ENCODE results near the gene EXOC6B. TPM values are rescaled to one million over a fixed set of nuclear protein-coding genes. Genes with fewer than 3 reads are reported as not detected.

Gene EXOC6B
- total and polyA plus RNA-seq, 12 donors = 16.3 to 243 (median 144) TPM

DNA sequence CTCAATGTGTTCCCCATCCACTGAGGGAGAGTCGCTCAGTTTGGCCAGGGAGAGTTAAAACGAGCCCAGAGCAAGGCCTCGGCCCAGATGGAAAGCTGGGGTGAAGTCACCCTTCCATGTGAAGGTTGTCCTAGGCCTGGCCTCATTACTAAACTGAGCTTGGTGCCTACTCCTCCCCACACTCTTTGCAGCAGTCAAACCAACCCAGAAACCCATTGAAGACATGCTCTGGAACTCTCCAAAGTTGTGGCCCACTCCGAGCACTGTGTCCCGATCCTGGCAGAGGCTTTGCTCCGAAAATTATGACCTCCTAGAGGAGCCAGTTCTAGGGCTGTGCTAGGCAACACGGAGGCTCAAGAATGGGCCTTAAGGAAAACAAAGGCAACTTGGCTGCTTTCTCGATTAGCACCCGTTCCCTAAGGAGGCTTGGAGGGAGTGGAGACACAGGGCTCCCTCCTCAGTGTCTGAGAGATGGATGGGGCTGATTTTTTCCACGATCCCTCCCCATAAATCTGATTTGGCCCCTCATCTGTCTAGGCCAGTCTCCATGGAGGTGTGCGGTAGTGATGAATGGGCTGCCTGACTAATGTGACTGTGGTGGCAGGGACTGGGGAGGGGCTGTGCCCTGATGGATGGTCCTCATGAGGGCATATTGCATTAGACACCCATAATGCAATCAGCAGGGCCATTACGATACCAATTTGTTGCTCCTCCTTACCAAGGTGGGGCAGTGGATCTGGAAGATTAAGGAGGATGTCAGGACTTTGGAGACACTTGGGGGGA lies 666.4 kb downstream of the EXOC6B start:
- Histone ChIP-seq H3K4me1 (no peaks in the 10 kb centered on the region), H3K4me3 (no peak overlapping the region), H3K9me3 (no peaks in the 10 kb centered on the region), H3K27me3 (peaks cover 0 to 37% (median 22%) of the 10 kb centered on the region in 7 donors), H3K36me3 (no peaks in the 10 kb centered on the region), H3K27ac (no peak overlapping the region)
- TF ChIP-seq, protein P1, sequence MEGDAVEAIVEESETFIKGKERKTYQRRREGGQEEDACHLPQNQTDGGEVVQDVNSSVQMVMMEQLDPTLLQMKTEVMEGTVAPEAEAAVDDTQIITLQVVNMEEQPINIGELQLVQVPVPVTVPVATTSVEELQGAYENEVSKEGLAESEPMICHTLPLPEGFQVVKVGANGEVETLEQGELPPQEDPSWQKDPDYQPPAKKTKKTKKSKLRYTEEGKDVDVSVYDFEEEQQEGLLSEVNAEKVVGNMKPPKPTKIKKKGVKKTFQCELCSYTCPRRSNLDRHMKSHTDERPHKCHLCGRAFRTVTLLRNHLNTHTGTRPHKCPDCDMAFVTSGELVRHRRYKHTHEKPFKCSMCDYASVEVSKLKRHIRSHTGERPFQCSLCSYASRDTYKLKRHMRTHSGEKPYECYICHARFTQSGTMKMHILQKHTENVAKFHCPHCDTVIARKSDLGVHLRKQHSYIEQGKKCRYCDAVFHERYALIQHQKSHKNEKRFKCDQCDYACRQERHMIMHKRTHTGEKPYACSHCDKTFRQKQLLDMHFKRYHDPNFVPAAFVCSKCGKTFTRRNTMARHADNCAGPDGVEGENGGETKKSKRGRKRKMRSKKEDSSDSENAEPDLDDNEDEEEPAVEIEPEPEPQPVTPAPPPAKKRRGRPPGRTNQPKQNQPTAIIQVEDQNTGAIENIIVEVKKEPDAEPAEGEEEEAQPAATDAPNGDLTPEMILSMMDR (IDR thresholded peaks at IDR 0.05) = no peak
- ATAC-seq (peak in 1 of 8 donors; percentile 20), DNase-seq (peak in 1 of 2 donors; percentile 1)
- WGBS, 2 donors = 92 to 94% methylated on average over 12 of the region's 12 CpGs
- intact Hi-C loops (cut with DNase I) = loop anchor here in 5 of 10 donors (10.0 kb wide), 5 partner anchors 415 to 585 kb away; no protein-coding TSS in a partner anchor

DNA sequence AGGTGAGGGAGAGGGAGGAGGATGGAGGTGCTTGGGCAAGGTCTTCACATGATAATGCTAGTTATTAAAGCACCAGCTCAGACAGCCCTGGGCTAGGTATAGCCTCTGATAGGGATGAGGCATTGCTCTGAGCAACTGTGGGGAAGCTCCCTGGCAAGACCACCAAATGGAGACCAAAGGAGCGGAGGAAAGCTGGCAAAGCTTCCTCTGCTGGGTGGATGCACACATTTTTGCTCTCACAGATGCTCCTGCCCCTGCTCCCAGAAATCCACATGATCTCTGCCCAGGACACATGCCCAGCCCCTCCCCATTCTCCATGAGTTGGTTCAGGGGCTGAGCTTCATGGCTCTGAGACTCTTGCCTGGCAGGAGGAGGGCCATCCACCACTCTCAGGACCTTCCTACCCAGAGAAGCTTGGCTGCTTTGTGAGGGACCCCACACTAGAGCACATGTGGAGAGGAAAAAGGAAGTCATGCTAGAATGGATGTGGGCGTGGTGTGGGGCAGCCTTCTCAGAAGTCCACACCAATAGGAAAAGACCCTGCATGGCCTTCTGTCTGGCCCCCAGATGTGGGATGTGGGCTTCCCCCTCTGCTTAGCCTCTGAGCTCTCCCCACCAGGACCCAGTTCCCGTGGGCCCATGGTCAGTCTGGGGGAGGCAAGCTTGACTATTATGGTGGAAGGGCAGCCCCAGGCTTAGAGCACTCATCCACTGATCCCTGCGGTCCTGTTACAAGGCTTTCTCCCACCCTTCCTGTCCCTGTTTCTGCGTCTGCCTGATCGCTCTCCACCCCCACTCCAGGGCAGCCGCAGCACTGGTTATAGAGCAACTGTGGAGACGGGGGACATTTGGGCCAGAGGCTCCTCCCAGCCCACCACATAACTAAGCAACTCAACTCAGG lies 667.7 kb downstream of the EXOC6B start:
- H3K36me3 ChIP-seq = no peaks in the 10 kb centered on the region
- H3K9me3 ChIP-seq = no peaks in the 10 kb centered on the region
- no peaks in the 10 kb centered on the region for H3K4me1 ChIP-seq
- peak in 1 of 8 donors; percentile 33 for ATAC-seq
- intact Hi-C loops (cut with DNase I) = loop anchor here in 5 of 10 donors (10.0 kb wide), 5 partner anchors 417 to 587 kb away; no protein-coding TSS in a partner anchor
- 81 to 85% methylated on average over 8 of the region's 8 CpGs for WGBS, 2 donors
- TF ChIP-seq, protein P1 (IDR thresholded peaks at IDR 0.05) = no peak
- no peak overlapping the region for H3K4me3 ChIP-seq
- H3K27ac ChIP-seq = no peak overlapping the region
- peaks cover 0 to 50% (median 30%) of the 10 kb centered on the region in 7 donors for H3K27me3 ChIP-seq
- DNase-seq = peak in 1 of 2 donors; percentile 1

DNA sequence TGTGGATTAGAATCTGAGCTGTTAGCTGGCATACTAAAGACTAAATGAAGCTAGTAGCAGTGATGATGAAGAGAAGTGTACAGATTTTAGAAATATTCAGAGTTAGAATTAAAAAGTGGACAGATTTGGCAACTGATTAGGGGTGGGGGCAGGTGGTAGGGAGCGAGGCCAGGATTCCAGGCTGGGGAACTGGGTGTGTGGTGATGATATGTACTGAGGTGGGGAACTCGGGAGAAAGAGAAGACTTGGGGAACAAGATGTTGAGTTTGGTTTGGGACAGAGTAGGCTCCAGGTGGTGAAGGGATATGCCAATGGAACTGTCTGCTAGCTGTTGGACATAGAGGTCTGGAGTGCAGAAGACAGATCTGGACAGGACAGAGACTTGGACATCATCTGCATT lies 669.0 kb downstream of the EXOC6B start:
- ATAC-seq (no peak), DNase-seq (peak in 1 of 2 donors; percentile 1)
- intact Hi-C loops (cut with DNase I) = loop anchor here in 5 of 10 donors (10.0 kb wide), 5 partner anchors 418 to 588 kb away; no protein-coding TSS in a partner anchor
- Histone ChIP-seq H3K4me3 (no peak overlapping the region), H3K36me3 (no peaks in the 10 kb centered on the region), H3K9me3 (no peaks in the 10 kb centered on the region), H3K27ac (no peak overlapping the region), H3K4me1 (no peaks in the 10 kb centered on the region), H3K27me3 (peaks cover 0 to 54% (median 30%) of the 10 kb centered on the region in 7 donors)
- TF ChIP-seq, protein P1 (IDR thresholded peaks at IDR 0.05) = no peak
- WGBS, 2 donors = 81% methylated on average over 2 of the region's 2 CpGs

DNA sequence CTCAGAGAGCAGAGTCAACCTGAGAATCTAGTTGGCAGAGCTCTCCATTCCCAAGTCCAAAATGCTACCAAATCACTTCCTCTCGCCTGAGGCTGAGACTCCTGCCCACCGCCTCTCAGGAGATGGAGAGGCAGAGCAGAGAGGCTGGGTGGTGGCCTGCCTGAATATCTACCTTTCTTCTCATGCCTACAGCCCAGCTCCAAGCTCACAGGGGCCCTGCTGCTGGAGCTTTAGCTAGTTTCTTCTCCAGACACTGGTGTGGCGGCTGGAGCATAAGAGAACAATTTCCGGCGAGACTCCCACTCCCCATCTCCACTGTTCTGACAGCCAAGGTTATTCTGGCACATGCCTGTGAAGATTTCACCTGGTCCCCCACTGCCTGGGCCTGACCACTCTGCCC lies 670.1 kb downstream of the EXOC6B start:
- no peak for DNase-seq
- Histone ChIP-seq H3K36me3 (no peaks in the 10 kb centered on the region), H3K9me3 (no peaks in the 10 kb centered on the region), H3K4me3 (no peak overlapping the region), H3K27ac (no peak overlapping the region), H3K27me3 (peaks cover 0 to 63% (median 30%) of the 10 kb centered on the region in 7 donors), H3K4me1 (no peaks in the 10 kb centered on the region)
- WGBS, 2 donors = 90 to 91% methylated on average over 5 of the region's 5 CpGs
- TF ChIP-seq, protein P1 (IDR thresholded peaks at IDR 0.05) = no peak
- intact Hi-C loops (cut with DNase I) = loop anchor here in 6 of 10 donors (2.0 to 10.0 kb wide), 6 partner anchors 231 to 589 kb away; no protein-coding TSS in a partner anchor
- no peak for ATAC-seq

Data from heart right ventricle (tissue), 16 donors.